Right lobe of liver (tissue), 6 donors: ENCODE results near the gene SLC39A11. TPM values are rescaled to one million over a fixed set of nuclear protein-coding genes. Genes with fewer than 3 reads are reported as not detected.

Experiments
- ATAC-seq, 4 donors: fragments of 200-7000 bp; cut with Tn5 transposase; one replicate each; pipeline ENCODE4 v1.9.1; 2020; ENCODE audit warnings: mild to moderate bottlenecking in 4 of 4, moderate library complexity in 4 of 4
- DNase-seq, 3 donors: peaks; one replicate each; pipeline ENCODE4 v3.0.0-alpha.2; 2020
- H3K27ac ChIP-seq, 3 donors: fragments of 200-600 bp; one replicate each; pipeline ENCODE4 v1.8.0; 2022
- H3K27me3 ChIP-seq, 2 donors: fragments of 200-600 bp; one replicate each; pipeline ENCODE4 v1.8.0; 2022
- H3K36me3 ChIP-seq, 4 donors: fragments of 200-600 bp; sonication (generic) in 1 of 4; one replicate each; pipeline versions ENCODE4 v1.5.1 to v1.8.0; 2017 to 2022; ENCODE audit warnings: control low read depth in 1 of 4
- H3K4me1 ChIP-seq, 4 donors: fragments of 200-600 bp; sonication (generic) in 1 of 4; one replicate each; pipeline versions ENCODE4 v1.5.1 to v1.8.0; 2017 to 2022; ENCODE audit warnings: control low read depth in 1 of 4
- H3K4me3 ChIP-seq, 3 donors: fragments of 200-600 bp; one replicate each; pipeline ENCODE4 v1.8.0; 2022
- H3K9me3 ChIP-seq, 4 donors: fragments of 200-600 bp; sonication (generic) in 1 of 4; one replicate each; pipeline versions ENCODE4 v1.5.1 to v1.8.0; 2017 to 2022; ENCODE audit warnings: control low read depth in 1 of 4
- POLR2A ChIP-seq: fragments of 450-650 bp; IDR thresholded peaks from one replicate; pipeline ENCODE4 v1.6.1; 2017; ENCODE audit warnings: antibody characterized with exemption, mild to moderate bottlenecking
- WGBS: methylation state at CpG from one replicate; pipeline ENCODE4 v1.1.6; 2018; ENCODE audit warnings: low coverage, low lambda C conversion rate; ENCODE audit not compliant: insufficient coverage; ENCODE audit errors: missing lambda C conversion rate; 5-methylcytosine and 5-hydroxymethylcytosine counted together
- intact Hi-C, 2 donors: fragments of 100-400 bp; cut with DNase I; formaldehyde crosslinking; loops; one replicate each; pipeline versions ENCODE4 v1.11.2 to v1.14.1; 2022
- total RNA-seq, 6 experiments: library from RNA; depleted of rRNA in 2 of 6; stranded (reverse); fragments of >200 nt in 2 of 6; fragmentation: NEBNext Ultra II Directional in 3 of 6; extraction: Animal tissue kit (Norgen Biotek cat#: 25700) in 3 of 6; gene quantifications; one replicate each; pipeline versions ENCODE4 v1.1.0 to v1.2.4, GENCODE V29; 2016 to 2023
- TF ChIP-seq, protein P1 (sequence below), 4 donors: fragments of 200-600 bp in 3 of 4; fragments of 450-650 bp in 1 of 4; IDR thresholded peaks; one replicate each; pipeline versions ENCODE4 v1.5.1 to v1.8.0; 2016 to 2022; ENCODE audit warnings: antibody characterized with exemption in 4 of 4, mild to moderate bottlenecking in 2 of 4
- donor health status: DM: no; HTN: yes; CAD: no.
- donor health status: DM: no; HTN: no; CAD: no.
- donor health status: DM: no; HTN: no; CAD: no.
- donor health status: DM: no; HTN: yes; CAD: no.
- donor health status: DM: no; HTN: yes; CAD: no.

The SLC39A11 gene
- total RNA-seq, 6 experiments from 2014 or later = 25.4 to 49.6 (median 39.3) TPM

DNA sequence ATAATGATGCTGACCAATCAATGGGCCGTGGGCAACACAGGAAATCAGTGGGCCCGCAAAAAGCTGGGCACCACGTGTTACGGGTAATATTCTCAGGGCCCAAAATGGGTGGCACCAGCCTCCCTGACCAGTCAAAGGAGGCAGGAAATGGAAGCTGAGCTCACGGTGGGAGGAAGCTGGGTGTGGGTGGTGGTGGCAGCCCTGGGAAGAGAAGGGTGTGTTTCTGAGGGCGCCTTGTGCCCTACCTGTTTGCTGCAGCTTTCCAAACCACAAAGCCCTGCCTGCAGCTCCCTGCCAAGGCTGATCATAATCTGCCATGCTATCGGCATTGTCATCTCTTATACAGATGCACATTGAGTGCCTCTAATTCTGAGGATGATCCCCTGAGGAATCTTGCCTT lies 457.9 kb downstream of the SLC39A11 start:
- no peaks in the 10 kb centered on the region for H3K27me3 ChIP-seq
- ATAC-seq (no peak), DNase-seq (no peak)
- intact Hi-C loops = no loop called here
- WGBS = 68% methylated on average over 5 of the region's 7 CpGs
- no peak overlapping the region for H3K27ac ChIP-seq
- TF ChIP-seq, protein P1, sequence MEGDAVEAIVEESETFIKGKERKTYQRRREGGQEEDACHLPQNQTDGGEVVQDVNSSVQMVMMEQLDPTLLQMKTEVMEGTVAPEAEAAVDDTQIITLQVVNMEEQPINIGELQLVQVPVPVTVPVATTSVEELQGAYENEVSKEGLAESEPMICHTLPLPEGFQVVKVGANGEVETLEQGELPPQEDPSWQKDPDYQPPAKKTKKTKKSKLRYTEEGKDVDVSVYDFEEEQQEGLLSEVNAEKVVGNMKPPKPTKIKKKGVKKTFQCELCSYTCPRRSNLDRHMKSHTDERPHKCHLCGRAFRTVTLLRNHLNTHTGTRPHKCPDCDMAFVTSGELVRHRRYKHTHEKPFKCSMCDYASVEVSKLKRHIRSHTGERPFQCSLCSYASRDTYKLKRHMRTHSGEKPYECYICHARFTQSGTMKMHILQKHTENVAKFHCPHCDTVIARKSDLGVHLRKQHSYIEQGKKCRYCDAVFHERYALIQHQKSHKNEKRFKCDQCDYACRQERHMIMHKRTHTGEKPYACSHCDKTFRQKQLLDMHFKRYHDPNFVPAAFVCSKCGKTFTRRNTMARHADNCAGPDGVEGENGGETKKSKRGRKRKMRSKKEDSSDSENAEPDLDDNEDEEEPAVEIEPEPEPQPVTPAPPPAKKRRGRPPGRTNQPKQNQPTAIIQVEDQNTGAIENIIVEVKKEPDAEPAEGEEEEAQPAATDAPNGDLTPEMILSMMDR (IDR thresholded peaks at IDR 0.05) = no peak
- TF ChIP-seq POLR2A = no peak
- no peaks in the 10 kb centered on the region for H3K4me1 ChIP-seq
- no peak overlapping the region for H3K4me3 ChIP-seq
- no peaks in the 10 kb centered on the region for H3K9me3 ChIP-seq
- no peaks in the 10 kb centered on the region for H3K36me3 ChIP-seq

DNA sequence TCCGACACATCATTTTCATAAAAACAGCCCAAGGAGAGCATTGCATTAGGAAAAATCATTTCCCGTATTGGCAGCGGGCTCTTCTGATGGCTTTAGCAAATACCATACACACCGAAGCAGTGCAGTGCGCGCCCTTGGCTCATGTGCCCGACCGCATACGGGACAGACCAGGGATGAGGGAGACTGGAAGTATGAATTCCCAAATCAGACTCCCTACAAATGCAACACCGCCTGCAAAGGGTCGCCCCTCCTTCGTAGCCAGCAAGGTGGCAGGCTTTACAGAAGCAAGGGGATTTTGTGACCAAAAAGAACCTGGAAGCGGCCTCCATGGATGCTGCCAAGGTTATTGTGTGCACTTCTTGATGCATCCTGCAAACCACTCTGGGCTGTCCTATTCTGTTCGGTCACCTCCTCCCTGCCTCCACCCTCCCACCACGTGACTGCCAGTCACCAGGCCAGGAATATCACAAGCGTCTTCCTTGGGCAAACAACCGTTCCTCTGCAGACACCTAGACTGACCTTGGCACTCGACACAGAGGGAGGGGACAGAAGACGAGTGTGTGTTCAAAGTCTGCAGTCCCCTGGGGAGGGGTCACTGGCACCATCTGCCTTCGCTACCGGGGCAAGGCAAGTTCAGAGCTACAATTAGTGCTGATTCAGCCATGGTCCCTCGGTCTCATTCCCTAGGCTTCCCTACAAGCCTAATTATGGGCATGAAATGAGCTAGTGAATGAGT lies 460.4 kb downstream of the SLC39A11 start:
- intact Hi-C loops = no loop called here
- H3K4me1 ChIP-seq = no peaks in the 10 kb centered on the region
- peak in 2 of 4 donors; percentile 49 to 75 for ATAC-seq
- no peaks in the 10 kb centered on the region for H3K27me3 ChIP-seq
- no peaks in the 10 kb centered on the region for H3K36me3 ChIP-seq
- no peaks in the 10 kb centered on the region for H3K9me3 ChIP-seq
- no peak overlapping the region for H3K27ac ChIP-seq
- WGBS = 62% methylated on average over 12 of the region's 22 CpGs
- no peak overlapping the region for H3K4me3 ChIP-seq
- DNase-seq = peak in 1 of 3 donors; percentile 66
- TF ChIP-seq, protein P1 (IDR thresholded peaks at IDR 0.05) = no peak
- no peak for TF ChIP-seq POLR2A

DNA sequence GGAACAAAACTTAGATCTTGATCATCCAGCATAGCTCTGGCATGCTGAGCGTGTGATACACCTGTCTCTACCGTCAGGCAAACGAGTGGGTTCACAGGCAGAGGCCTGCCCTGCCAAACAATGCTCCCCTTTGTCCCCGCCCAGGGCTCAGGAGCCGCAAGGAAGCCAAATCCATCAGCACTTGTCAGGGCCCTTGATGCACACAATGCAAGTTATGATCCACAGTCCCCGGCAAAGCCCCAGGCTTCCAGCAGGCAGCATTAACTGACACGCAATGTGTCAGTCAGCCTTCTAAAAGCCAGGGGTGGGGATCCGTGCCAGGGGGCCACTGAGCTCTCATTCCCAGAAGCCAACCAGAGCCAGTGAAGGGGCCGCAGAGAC lies 460.9 kb downstream of the SLC39A11 start:
- no peaks in the 10 kb centered on the region for H3K4me1 ChIP-seq
- TF ChIP-seq, protein P1 (IDR thresholded peaks at IDR 0.05) = no peak
- TF ChIP-seq POLR2A = no peak
- H3K9me3 ChIP-seq = no peaks in the 10 kb centered on the region
- H3K4me3 ChIP-seq = no peak overlapping the region
- no CpG with 5 or more reads among the region's 9 CpGs for WGBS
- no peak for DNase-seq
- H3K36me3 ChIP-seq = no peaks in the 10 kb centered on the region
- H3K27ac ChIP-seq = no peak overlapping the region
- intact Hi-C loops = no loop called here
- no peak for ATAC-seq
- no peaks in the 10 kb centered on the region for H3K27me3 ChIP-seq

DNA sequence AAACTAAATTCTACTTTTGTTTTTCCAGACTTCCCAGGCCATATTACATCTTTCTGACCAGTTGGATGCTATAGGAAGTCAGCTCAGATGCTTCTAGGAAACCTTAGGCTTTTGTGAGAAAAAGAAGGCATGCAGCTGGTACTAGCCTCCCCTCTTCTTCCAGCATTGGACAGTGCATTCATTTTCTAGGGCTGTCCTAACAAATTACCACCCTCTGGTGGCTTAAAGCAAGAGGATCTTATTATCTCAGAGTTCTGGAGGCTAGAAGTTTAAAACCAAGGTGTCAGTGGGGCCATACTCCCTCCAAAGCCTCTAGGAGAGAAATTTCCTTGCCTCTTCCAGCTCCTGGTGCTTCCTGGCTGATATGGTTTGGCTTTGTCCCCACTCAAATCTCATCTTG lies 467.8 kb downstream of the SLC39A11 start:
- no peaks in the 10 kb centered on the region for H3K4me1 ChIP-seq
- DNase-seq (no peak), ATAC-seq (no peak)
- TF ChIP-seq POLR2A = no peak
- TF ChIP-seq, protein P1 (IDR thresholded peaks at IDR 0.05) = no peak
- no peak overlapping the region for H3K4me3 ChIP-seq
- no peaks in the 10 kb centered on the region for H3K27me3 ChIP-seq
- no peaks in the 10 kb centered on the region for H3K9me3 ChIP-seq
- H3K36me3 ChIP-seq = no peaks in the 10 kb centered on the region
- no peak overlapping the region for H3K27ac ChIP-seq
- intact Hi-C loops = no loop called here

DNA sequence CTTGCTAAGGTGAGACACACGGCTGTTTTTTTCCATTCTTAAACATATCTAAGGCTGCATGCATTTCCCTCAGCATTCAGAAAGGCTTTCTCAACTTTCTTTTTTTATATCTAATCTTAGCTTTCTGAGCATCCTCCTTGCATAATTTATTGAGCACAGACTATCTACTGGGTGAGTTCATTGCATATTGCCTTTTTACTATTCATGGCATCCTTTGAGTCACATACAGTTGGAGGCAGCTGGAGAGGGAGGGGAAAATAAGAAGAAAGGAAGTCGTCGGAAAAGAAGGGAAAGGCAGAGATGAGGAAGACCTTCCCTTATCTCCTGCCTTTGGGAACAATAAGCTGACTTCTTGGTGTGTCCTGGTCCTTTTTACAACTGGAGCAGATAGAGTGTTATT lies 468.3 kb downstream of the SLC39A11 start:
- no peak overlapping the region for H3K27ac ChIP-seq
- 30% methylated on average over 3 of the region's 3 CpGs for WGBS
- H3K9me3 ChIP-seq = no peaks in the 10 kb centered on the region
- TF ChIP-seq POLR2A = no peak
- TF ChIP-seq, protein P1 (IDR thresholded peaks at IDR 0.05) = no peak
- DNase-seq = no peak
- ATAC-seq = no peak
- H3K4me3 ChIP-seq = no peak overlapping the region
- H3K36me3 ChIP-seq = no peaks in the 10 kb centered on the region
- H3K4me1 ChIP-seq = no peaks in the 10 kb centered on the region
- no peaks in the 10 kb centered on the region for H3K27me3 ChIP-seq
- intact Hi-C loops = no loop called here
